ENCODE data around the gene CAPRIN2.

CAPRIN2 gene

DNA sequence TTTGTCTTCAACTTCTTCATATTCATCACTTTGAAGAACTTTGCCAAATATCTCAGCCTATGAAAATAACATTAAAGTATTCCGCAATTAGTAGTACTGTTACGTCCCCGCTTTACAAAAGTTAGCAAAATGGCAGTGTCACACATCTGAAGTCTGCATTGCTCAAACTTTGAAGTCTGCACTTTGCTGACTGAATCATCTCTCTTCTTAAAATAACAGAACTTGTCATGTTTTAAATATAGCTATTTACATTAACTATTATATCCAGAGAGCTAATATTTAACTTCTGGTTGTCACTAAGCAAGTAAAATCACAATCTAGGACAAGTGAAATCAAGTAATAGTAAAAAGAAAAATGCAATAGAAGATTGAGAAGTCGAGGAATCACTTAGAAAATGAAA lies 93.5 kb downstream of the CAPRIN2 start:
- no peak for DNase-seq (ENCODE audit: low read depth)
- H3K4me3 ChIP-seq (ENCODE audit: low read length): no peak overlapping the region
- TF ChIP-seq, protein P1, sequence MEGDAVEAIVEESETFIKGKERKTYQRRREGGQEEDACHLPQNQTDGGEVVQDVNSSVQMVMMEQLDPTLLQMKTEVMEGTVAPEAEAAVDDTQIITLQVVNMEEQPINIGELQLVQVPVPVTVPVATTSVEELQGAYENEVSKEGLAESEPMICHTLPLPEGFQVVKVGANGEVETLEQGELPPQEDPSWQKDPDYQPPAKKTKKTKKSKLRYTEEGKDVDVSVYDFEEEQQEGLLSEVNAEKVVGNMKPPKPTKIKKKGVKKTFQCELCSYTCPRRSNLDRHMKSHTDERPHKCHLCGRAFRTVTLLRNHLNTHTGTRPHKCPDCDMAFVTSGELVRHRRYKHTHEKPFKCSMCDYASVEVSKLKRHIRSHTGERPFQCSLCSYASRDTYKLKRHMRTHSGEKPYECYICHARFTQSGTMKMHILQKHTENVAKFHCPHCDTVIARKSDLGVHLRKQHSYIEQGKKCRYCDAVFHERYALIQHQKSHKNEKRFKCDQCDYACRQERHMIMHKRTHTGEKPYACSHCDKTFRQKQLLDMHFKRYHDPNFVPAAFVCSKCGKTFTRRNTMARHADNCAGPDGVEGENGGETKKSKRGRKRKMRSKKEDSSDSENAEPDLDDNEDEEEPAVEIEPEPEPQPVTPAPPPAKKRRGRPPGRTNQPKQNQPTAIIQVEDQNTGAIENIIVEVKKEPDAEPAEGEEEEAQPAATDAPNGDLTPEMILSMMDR (conservative IDR thresholded peaks at IDR 0.05; ENCODE audit: low read length): no peak
